Activated T-cell treated with anti-CD3 and anti-CD28 coated beads, Interleukin-2, amount 50 U/mL, for 4 hours (primary cell): ENCODE data around the gene CCT6B. TPM values are rescaled to one million over a fixed set of nuclear protein-coding genes. Genes with fewer than 3 reads are reported as not detected.
A peak's percentile ranks its signal among the peaks of the same experiment; 100 is the strongest.

Experiments used
- ATAC-seq, 2 donors: fragments of 200-7000 bp; cut with Tn5 transposase; one replicate each; pipeline ENCODE4 v1.10.0; 2021
- DNase-seq: peaks from one replicate; pipeline ENCODE4 v3.0.0-alpha.2; 2020
- H3K27me3 Mint-ChIP-seq: one replicate; pipeline ENCODE4 v1.8.0; 2021; ENCODE audit warnings: low read depth, mixed read lengths
- H3K36me3 Mint-ChIP-seq: one replicate; pipeline ENCODE4 v1.8.0; 2022; ENCODE audit warnings: mixed read lengths; ENCODE audit not compliant: insufficient read depth
- H3K4me1 Mint-ChIP-seq: one replicate; pipeline ENCODE4 v1.8.0; 2021; ENCODE audit warnings: low read depth, mixed read lengths
- H3K4me3 Mint-ChIP-seq: one replicate; pipeline ENCODE4 v1.8.0; 2021; ENCODE audit warnings: mild to moderate bottlenecking, moderate library complexity, mixed read lengths
- H3K9me3 Mint-ChIP-seq: one replicate; pipeline ENCODE4 v1.8.0; 2021; ENCODE audit warnings: mixed read lengths
- total RNA-seq, 3 donors: library from RNA; stranded (reverse); gene quantifications; one replicate each; pipeline ENCODE4 v1.2.1, GENCODE V29; 2021

The CCT6B gene
- total RNA-seq, 3 donors from 2014 or later = 0.51 to 1.0 (median 0.95) TPM

DNA sequence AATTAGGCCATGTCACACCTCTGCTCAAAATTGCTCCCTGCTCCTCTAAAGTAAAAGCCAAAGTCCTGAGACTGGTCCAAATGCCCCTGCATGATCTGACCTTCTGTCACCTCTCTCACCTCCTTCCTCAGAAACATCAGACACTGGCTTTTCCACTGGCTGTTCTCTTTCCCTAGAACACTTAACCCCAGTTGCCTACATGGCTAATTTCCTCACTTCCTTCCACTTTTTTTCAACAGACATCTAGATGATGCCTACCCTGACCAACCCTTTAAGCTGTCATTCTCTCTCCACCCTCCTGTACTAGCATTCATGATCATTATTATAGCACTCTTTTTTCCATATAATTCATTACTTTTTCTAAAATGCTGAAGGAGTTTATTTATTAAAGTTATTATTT, 31.0 kb downstream of the CCT6B start:
- Mint-ChIP-seq H3K4me3 (no peak overlapping the region), H3K36me3 (peaks cover 2% of the 10 kb centered on the region), H3K4me1 (no peaks in the 10 kb centered on the region), H3K27me3 (peaks cover 2% of the 10 kb centered on the region), H3K9me3 (no peaks in the 10 kb centered on the region)
- DNase-seq (no peak), ATAC-seq (no peak)

DNA sequence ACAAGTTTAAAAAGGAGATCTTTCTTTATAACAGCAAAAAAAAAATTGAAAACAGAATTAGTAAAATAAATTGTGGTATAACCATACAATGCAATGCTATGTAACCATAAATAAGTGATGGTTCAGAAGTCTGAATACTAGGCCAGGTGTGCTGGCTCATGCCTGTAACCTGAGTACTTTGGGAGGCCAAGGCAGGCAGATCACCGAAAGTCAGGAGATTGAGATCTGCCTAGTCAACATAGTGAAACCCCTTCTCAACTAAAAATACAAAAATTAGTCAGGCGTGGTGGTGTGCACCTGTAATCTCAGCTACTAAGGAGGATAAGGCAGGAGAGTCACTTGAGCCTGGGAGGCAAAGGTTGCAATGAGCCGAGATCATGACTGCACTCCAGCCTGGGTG, 34.6 kb downstream of the CCT6B start:
- ATAC-seq = no peak
- H3K27me3 Mint-ChIP-seq = peaks cover 2% of the 10 kb centered on the region
- peaks cover 2% of the 10 kb centered on the region for H3K36me3 Mint-ChIP-seq
- H3K4me1 Mint-ChIP-seq = no peaks in the 10 kb centered on the region
- DNase-seq = no peak
- H3K4me3 Mint-ChIP-seq = no peak overlapping the region
- H3K9me3 Mint-ChIP-seq = no peaks in the 10 kb centered on the region

DNA sequence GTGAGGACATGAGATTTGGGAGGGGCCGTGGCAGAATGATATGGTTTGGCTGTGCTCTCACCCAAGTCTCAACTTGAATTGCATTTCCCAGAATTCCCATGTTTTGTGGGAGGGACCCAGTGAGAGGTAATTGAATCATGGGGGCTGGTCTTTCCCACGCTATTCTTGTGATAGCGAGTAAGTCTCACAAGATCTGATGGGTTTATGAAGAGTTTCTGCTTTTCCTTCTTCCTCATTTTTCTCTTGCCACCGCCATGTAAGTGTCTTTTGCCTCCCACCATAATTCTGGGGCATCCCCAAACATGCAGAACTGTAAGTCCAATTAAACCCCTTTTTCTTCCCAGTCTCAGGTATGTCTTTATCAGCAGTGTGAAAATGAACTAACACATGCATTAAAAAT, 40.6 kb downstream of the CCT6B start:
- Mint-ChIP-seq H3K27me3 (no peaks in the 10 kb centered on the region), H3K4me3 (no peak overlapping the region), H3K4me1 (no peaks in the 10 kb centered on the region), H3K9me3 (no peaks in the 10 kb centered on the region), H3K36me3 (no peaks in the 10 kb centered on the region)
- DNase-seq (no peak), ATAC-seq (no peak)

DNA sequence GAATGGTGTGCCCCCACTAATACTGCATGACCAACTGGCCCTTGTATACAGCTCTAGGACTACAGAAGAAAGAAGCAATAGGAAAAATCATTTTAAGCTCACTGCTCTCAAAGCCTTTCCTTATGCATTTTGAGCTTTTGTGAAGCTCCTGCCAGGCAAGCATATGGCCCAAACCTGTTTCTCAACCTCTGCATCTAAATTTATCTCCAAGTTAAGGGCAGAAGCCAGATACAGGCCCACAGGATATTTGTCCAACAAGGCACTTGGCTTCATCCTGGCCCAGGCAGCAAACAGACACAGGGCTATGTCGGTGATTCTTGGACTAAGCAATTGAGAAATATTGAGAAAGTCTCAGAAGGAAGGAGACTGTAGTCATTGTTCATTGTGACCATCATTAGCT, 43.9 kb downstream of the CCT6B start:
- Mint-ChIP-seq H3K36me3 (peaks cover 3% of the 10 kb centered on the region), H3K9me3 (no peaks in the 10 kb centered on the region), H3K4me3 (no peak overlapping the region), H3K4me1 (no peaks in the 10 kb centered on the region), H3K27me3 (peaks cover 2% of the 10 kb centered on the region)
- ATAC-seq = no peak
- DNase-seq = no peak

DNA sequence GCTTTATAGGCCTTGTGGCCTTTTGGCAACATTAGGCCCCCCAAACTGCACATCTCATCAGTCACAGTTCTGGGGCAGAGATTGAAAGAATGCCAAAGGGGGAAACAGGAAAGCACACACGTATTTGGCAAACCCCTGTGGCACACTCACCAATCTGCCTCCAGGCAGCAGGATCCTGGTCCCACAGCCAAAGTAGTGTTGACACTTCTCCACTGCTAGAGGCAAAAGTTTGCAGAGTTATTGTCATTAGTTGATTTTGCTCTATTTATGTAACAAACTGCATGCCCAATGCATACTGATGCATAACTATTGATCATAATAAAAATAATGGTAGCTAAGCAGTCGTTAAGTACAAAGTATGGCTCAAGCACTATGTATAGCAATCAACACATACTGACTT, 45.1 kb downstream of the CCT6B start:
- DNase-seq = no peak
- Mint-ChIP-seq H3K27me3 (peaks cover 2% of the 10 kb centered on the region), H3K4me1 (no peaks in the 10 kb centered on the region), H3K9me3 (no peaks in the 10 kb centered on the region), H3K36me3 (peaks cover 3% of the 10 kb centered on the region), H3K4me3 (no peak overlapping the region)
- ATAC-seq = no peak

DNA sequence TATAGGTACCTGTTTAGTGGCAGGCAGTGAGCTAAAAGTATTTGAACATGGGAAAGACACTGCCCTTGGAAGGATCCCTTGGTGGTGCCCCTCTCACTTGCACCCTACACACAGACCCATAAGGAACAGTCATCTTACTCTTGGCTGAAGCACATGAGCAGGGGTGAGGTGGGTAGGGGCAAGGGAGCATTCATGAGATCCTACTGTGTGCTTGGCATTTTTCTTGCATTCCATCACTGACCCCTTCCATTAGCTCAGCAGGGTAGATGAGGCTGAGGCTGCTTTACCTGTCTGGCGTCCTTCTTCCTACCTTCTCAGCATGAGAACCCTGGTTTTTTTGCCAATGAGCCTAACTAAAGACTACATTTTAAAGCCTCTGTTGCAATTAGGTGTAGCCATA, 48.3 kb downstream of the CCT6B start:
- Mint-ChIP-seq H3K4me3 (no peak overlapping the region), H3K27me3 (peaks cover 11% of the 10 kb centered on the region), H3K36me3 (peaks cover 3% of the 10 kb centered on the region), H3K9me3 (no peaks in the 10 kb centered on the region), H3K4me1 (no peaks in the 10 kb centered on the region)
- no peak for DNase-seq
- no peak for ATAC-seq

DNA sequence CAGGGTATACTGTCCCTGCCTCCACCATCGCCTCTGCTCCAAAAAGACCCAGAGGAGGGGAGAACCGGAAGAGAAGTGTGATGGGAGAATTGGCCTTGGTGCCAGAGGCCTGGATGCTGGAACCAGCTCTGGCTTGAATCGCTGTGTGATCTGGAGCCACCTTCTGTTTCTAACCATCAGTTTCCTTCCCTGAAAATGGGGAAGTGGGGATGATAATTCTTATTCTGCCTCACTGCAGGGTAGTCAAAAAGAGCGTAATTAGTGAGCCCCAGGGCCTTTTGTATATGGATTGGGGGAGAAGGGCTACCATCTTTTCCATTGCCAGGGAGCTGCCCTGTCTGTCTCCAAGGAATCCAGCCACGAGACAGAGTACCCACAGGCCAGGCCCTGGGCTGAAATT, 52.2 kb downstream of the CCT6B start:
- no peak overlapping the region for H3K4me3 Mint-ChIP-seq
- H3K9me3 Mint-ChIP-seq = no peaks in the 10 kb centered on the region
- H3K27me3 Mint-ChIP-seq = peaks cover 11% of the 10 kb centered on the region
- DNase-seq (no peak), ATAC-seq (no peak)
- no peaks in the 10 kb centered on the region for H3K4me1 Mint-ChIP-seq
- no peaks in the 10 kb centered on the region for H3K36me3 Mint-ChIP-seq

DNA sequence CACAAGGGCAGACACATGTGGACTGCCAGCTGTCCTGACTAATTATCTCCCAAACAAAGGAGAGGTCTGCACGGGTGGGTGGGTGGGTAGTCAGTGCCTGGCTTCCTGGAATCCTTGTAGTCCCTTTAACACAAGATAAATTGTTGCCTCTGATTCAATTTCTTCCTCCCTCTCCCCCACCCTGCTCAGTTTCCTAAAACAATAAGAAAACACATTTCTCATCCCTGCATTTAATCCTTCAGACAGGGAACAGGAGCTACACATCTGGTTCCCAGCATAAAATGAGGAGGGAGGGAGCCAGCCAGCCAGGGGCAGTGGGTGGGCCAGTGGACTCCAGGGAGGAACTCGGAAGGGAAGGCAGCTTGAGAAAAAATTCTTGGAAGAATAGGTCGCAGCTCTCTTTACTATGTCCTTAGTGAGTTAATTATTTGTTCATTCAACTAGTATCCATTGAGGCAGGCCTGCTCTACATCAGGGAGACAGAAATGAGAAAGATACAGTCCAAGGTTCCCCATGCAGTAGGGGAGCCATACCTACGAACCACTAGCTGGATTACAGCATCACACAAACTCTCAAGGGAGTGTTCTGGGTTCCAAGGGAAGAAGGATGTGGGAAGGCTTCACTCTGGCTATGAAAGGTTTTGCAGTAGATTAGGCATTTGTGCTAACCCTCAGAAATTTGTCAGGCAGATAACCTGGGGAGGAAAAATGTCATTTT, 58.3 kb downstream of the CCT6B start:
- Mint-ChIP-seq H3K36me3 (no peaks in the 10 kb centered on the region), H3K4me3 (no peak overlapping the region)

DNA sequence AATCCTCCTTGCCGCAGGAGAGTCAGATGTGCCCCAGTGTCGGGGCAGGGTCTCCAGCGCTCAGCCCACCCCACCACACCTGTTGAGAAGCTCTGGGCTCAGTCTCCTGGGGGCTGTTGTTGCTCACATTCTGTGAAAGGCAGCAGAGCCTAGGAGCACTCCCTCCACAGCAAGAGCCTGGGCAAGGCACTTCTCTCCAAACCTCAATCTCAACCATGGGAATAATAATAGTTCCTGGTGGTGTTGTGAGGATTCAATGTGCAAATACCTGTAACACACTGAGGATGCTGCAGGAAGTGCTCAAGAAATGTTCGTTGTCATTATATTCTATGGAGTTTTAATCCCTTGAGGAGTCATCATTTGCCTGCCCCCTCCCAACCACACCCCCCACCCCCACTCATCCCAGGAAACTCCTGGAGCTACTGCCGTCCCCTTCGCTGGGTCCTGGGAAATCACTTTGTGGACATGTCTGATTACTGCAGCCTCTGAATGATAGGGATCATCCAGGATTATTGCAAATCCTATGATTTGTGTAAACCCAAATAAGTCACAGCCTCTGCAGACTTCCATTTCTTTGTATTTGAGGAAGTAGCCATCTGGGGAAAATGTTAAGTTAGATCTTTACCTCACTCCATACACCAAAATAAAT, 61.5 kb downstream of the CCT6B start:
- DNase-seq (no peak), ATAC-seq (no peak)
- H3K4me1 Mint-ChIP-seq = no peaks in the 10 kb centered on the region
- peaks cover 39% of the 10 kb centered on the region for H3K27me3 Mint-ChIP-seq
- H3K4me3 Mint-ChIP-seq = no peak overlapping the region
- H3K36me3 Mint-ChIP-seq = no peaks in the 10 kb centered on the region
- no peaks in the 10 kb centered on the region for H3K9me3 Mint-ChIP-seq

More for the DNA sequence above, 58.3 kb downstream of the CCT6B start:
- ATAC-seq = no peak
- DNase-seq = no peak
- no peaks in the 10 kb centered on the region for H3K4me1 Mint-ChIP-seq
- peaks cover 22% of the 10 kb centered on the region for H3K27me3 Mint-ChIP-seq
- H3K9me3 Mint-ChIP-seq = no peaks in the 10 kb centered on the region

DNA sequence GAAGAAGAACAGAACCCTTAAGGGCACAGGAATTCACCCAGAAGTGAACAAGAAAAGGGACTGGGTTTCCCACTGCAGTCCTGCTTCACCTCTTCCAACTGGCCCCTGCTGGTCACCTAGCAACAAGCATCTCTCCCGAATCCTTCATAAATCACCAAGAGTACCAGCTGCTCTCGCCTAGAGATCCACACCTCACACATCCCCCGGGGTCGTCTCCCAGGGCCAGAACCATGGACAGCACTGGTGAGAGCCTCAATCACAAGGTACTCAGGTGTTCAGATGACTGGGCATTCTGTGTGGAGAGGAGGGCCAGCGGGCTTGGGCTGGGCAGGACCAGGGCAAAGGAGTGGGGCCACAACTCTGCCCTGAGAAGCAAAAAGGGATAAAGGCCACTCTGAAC, 65.9 kb downstream of the CCT6B start:
- H3K4me1 Mint-ChIP-seq = no peaks in the 10 kb centered on the region
- H3K4me3 Mint-ChIP-seq = no peak overlapping the region
- no peaks in the 10 kb centered on the region for H3K9me3 Mint-ChIP-seq
- DNase-seq (no peak), ATAC-seq (no peak)
- H3K27me3 Mint-ChIP-seq = peaks cover 43% of the 10 kb centered on the region
- no peaks in the 10 kb centered on the region for H3K36me3 Mint-ChIP-seq

DNA sequence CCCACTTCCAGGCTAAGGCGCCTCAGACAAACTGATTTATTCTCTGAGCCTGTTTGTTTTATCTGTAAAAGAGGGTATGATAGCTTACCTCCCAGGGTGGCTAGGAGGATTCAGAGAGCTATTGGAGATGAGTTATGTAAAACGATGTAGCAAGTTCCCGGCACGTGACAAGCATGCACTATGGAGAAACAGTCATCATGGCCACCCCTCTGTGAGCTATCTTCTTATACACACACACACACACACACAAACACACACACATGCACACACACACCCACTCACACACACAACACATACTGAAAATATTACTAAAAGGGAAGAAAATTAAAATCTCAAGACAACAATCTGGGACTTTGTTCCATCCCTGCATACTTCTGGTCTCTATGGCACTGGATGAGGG, 66.3 kb downstream of the CCT6B start:
- no peaks in the 10 kb centered on the region for H3K9me3 Mint-ChIP-seq
- no peaks in the 10 kb centered on the region for H3K4me1 Mint-ChIP-seq
- no peak for ATAC-seq
- H3K36me3 Mint-ChIP-seq = no peaks in the 10 kb centered on the region
- H3K27me3 Mint-ChIP-seq = peaks cover 43% of the 10 kb centered on the region
- DNase-seq = no peak
- no peak overlapping the region for H3K4me3 Mint-ChIP-seq

DNA sequence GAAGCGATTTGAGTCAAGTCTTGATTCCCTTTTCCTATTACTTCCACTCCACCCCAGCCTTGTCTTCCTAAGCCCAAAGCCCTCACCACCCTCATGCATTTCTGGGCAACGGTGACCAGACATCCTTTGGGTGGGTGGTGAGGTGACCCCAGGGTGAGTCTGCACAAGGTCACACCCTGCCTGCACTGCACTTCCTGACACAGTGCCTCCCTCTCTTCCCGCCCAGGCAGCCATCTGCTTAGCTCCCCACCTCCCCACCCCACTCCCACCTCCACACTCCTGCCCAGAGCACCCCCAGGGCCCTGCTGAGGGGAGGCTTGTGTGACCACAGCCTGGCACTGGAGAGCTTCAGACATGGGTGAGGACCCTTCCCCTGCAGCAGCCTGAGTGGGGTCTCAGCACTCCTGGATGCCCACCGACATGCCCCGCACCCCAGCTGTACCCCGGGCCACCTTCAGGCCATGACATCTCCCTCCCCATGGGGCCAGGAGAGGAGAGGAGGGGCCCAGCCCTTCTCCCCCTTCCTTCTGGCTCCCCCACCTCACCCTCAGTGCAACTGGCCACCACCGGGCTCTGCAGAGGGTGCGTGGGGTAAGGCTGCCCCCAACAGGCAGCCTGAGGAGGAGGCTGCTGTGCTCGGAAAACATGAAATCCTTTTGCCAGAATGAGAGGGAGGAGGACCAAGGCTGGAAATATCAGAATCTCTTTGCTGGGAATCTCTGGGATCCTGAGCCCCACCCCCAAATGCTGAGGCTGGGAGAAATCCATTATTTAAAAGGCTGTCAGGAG, 68.6 kb downstream of the CCT6B start:
- no peak overlapping the region for H3K4me3 Mint-ChIP-seq
- no peaks in the 10 kb centered on the region for H3K36me3 Mint-ChIP-seq
- DNase-seq = no peak
- peaks cover 28% of the 10 kb centered on the region for H3K27me3 Mint-ChIP-seq
- no peaks in the 10 kb centered on the region for H3K4me1 Mint-ChIP-seq
- H3K9me3 Mint-ChIP-seq = no peaks in the 10 kb centered on the region
- peak in 1 of 2 donors; percentile 35 for ATAC-seq

DNA sequence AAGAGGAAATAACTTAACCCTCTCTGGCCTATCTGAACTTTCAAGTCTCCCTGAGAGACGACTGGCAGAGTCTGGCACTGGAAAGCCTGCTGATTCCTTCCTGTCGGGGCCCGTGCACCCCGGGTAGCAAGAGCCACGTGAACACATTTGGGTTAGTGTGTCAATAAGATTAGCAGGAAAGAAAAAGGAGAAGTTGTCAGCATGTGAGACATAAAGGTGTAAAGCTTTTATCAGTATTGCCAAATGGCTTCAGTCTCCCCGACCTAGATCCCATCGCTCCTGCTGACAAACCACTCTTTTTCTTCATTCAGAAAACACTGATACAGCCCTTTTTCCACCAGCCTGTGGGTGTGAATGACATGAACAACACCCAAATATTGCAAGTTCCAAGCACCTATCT, 74.4 kb downstream of the CCT6B start:
- Mint-ChIP-seq H3K36me3 (no peaks in the 10 kb centered on the region), H3K9me3 (no peaks in the 10 kb centered on the region), H3K27me3 (peaks cover 20% of the 10 kb centered on the region), H3K4me3 (no peak overlapping the region), H3K4me1 (no peaks in the 10 kb centered on the region)
- no peak for ATAC-seq
- DNase-seq = no peak

DNA sequence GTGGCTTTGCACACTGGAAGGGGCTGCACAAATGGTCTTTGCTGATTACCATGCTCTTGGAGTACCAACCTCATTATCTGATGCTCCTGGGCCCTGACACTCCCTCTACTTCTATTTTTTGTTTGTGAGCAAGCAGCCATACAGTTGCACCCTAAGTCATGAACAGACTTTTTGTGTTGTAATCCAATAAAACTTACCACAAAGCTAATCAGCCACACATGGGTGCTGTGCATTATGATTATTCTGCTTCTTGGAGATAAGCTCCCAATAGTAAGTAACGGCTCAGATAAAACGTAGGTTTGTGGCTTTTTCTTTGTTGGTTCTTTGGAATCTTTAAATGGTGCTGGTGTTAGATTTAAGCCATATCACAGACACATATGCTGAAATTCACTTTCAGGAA, 76.2 kb downstream of the CCT6B start:
- Mint-ChIP-seq H3K4me1 (no peaks in the 10 kb centered on the region), H3K36me3 (no peaks in the 10 kb centered on the region), H3K9me3 (peaks cover 6% of the 10 kb centered on the region), H3K4me3 (no peak overlapping the region), H3K27me3 (peaks cover 20% of the 10 kb centered on the region)
- DNase-seq (no peak), ATAC-seq (no peak)

DNA sequence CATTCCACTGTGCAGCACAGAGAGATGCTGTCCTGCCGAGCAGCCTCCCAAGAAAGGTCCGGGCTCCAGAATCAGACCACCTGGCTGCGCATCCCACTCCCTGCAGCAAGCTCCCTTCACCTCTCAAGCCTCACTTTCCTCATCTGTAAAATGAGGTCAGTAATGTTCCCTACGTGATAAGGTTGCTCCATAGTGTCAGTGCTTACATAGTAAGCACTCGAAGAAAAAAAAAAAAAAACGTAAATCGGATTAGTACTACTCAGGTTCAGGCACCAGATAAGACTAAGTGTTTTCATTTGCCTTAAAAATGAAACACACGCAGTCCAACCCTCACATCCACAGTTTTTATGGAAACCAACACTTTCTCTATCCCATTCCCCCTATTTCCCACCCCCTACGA, 76.7 kb downstream of the CCT6B start:
- Mint-ChIP-seq H3K9me3 (peaks cover 11% of the 10 kb centered on the region), H3K4me1 (no peaks in the 10 kb centered on the region), H3K36me3 (no peaks in the 10 kb centered on the region), H3K4me3 (no peak overlapping the region), H3K27me3 (peaks cover 24% of the 10 kb centered on the region)
- DNase-seq = no peak
- no peak for ATAC-seq
